ENCODE data around the gene FOXS1.

FOXS1 gene

DNA sequence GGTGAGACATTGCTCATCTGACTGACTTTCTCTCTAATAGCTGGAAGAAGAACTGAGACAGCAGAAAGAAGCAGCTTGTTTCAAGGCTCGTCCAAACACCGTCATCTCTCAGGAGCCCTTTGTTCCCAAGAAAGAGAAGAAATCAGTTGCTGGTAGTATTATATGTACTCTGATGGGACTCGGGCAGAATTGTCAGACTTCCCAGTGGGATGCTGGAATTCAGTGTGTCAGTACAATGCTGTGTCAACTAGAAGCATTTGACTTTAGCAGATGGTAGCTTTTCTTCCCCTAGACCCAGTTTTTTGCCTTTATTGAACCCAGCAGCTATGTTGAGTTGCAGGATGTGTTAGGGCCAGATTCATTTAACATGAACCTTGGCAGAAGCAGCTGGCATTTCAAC lies 48.0 kb downstream of the FOXS1 start:
- DNase-seq (ENCODE audit: low read depth in 2 of 2) = no peak

Measured in stimulated activated CD8-positive, alpha-beta memory T cell treated with anti-CD3 and anti-CD28 coated beads, Interleukin-15, amount 100 ng/mL, for 48 hours (primary cell).